ENCODE data around the gene HYOU1. TPM values are rescaled to one million over a fixed set of nuclear protein-coding genes. Genes with fewer than 3 reads are reported as not detected.
A peak's percentile ranks its signal among the peaks of the same experiment; 100 is the strongest.

The HYOU1 gene
- total and polyA plus RNA-seq, 2 of the 8 experiments (the other 6 are each of a cell fraction or from before 2014, with no cell fraction given) = 239 to 295 TPM

- Histone ChIP-seq H3K4me3 (ENCODE audit: extremely low read depth in 1 of 4, insufficient read depth in 2 of 4, low read depth in 3 of 4, low read length in 4 of 4) (peak overlapping the region; percentile 76 to 98 (median 89)), H4K8ac (ENCODE audit: extremely low read depth, insufficient read depth, low read length) (peak overlapping the region; percentile 95; the same call in 1 of the 2 replicates), H4K91ac (replicated peaks; ENCODE audit: insufficient read length, low read length) (no peak overlapping the region), H3K56ac (replicated peaks; ENCODE audit: insufficient read length, low read depth, low read length) (peak overlapping the region; percentile 92), H3K18ac (ENCODE audit: extremely low read depth, low read length) (peak overlapping the region; percentile 99), H3K27me3 (replicated peaks in 1 of 4; ENCODE audit: control insufficient read depth in 3 of 4, extremely low read depth in 1 of 4, insufficient read depth in 3 of 4, low read length in 3 of 4) (no peaks in the 10 kb centered on the region), H3K4me2 (ENCODE audit: insufficient read depth in 1 of 2, low read depth in 2 of 2, low read length in 2 of 2) (peak overlapping the region; percentile 79 to 82), H4K20me1 (replicated peaks in 1 of 2; ENCODE audit: control insufficient read depth in 1 of 2, insufficient read depth in 2 of 2, low read length in 2 of 2) (peaks cover 3 to 23% of the 10 kb centered on the region in 2 experiments), H2BK15ac (ENCODE audit: low read length) (no peak overlapping the region), H3K27ac (ENCODE audit: low read depth, low read length) (peak overlapping the region; percentile 82), H3K4me1 (replicated peaks in 1 of 4; ENCODE audit: control insufficient read depth in 3 of 4, insufficient read depth in 4 of 4, low read length in 3 of 4) (peaks cover 0 to 8% (median 3%) of the 10 kb centered on the region in 4 experiments; a peak in 5 of 7 replicates), H3K79me1 (ENCODE audit: low read depth, low read length) (peaks cover 14% of the 10 kb centered on the region), H3K9me3 (ENCODE audit: insufficient read depth in 2 of 2, low read depth in 1 of 2, low read length in 1 of 2) (no peaks in the 10 kb centered on the region; a peak in 1 of 4 replicates), H2BK120ac (replicated peaks; ENCODE audit: low read depth, low read length) (no peak overlapping the region), H2BK5ac (ENCODE audit: low read depth, low read length) (peak overlapping the region; percentile 96), H2AFZ (ENCODE audit: low read length) (no peak overlapping the region; the same call in 1 of the 2 replicates), H2AK5ac (ENCODE audit: low read depth, low read length) (no peak overlapping the region), H3K9ac (replicated peaks in 1 of 4; ENCODE audit: extremely low read depth in 1 of 4, low read depth in 3 of 4, low read length in 3 of 4) (peak overlapping the region; percentile 84 to 97 (median 90)), H2BK12ac (ENCODE audit: low read depth, low read length) (no peak overlapping the region), H3K36me3 (ENCODE audit: control insufficient read depth in 2 of 4, insufficient read depth in 4 of 4, low read length in 3 of 4) (peaks cover 31 to 41% (median 38%) of the 10 kb centered on the region in 4 experiments), H3K23me2 (ENCODE audit: low read depth, low read length) (peaks cover 4% of the 10 kb centered on the region), H4K5ac (ENCODE audit: insufficient read length, low read depth, low read length) (peak overlapping the region; percentile 63), H3K14ac (ENCODE audit: insufficient read length) (no peak overlapping the region), H3K79me2 (ENCODE audit: control insufficient read depth in 1 of 2, insufficient read depth in 2 of 2, low read length in 2 of 2) (peaks cover 8 to 21% of the 10 kb centered on the region in 2 experiments; a peak in 3 of 4 replicates), H3K23ac (ENCODE audit: insufficient read length) (no peak overlapping the region), H2BK20ac (ENCODE audit: low read length) (no peak overlapping the region), H3K4ac (replicated peaks; ENCODE audit: insufficient read length, low read depth, low read length) (no peak overlapping the region)
- FAIRE-seq (no peak), DNase-seq (ENCODE audit: low read depth in 1 of 2, low spot score in 2 of 2) (peak in 1 of 2 experiments; percentile 84)
- WGBS, 2 experiments (ENCODE audit: extremely low coverage in 1 of 2, insufficient coverage in 1 of 2, insufficient read length in 1 of 2, insufficient replicate concordance in 2 of 2, low coverage in 1 of 2, low lambda C conversion rate in 2 of 2, missing lambda C conversion rate in 1 of 2) = 4% methylated on average over 23 of the region's 48 CpGs; no CpG with 5 or more reads in 1 of the 2 experiments
- ChIA-PET POLR2A (ENCODE audit: partially characterized antibody) (interaction anchor here (0.6 to 5.1 kb wide), 21 partner anchors 8 to 268 kb away, joined by 3 to 56 read pairs (median 6); partner anchors contain the start of genes C2CD2L, HMBS, RPS25 and SLC37A4), CTCF (ENCODE audit: partially characterized antibody) (interaction anchor here (0.7 to 2.0 kb wide), 16 partner anchors 9 to 282 kb away, joined by 3 to 9 read pairs (median 3); partner anchors contain the start of genes HMBS, SLC37A4 and VPS11)
- TF ChIP-seq KDM4A (IDR thresholded peaks at IDR 0.05; ENCODE audit: low read depth, low read length, severe bottlenecking) = peak; percentile 91
- no peak for TF ChIP-seq MAFK (IDR thresholded peaks at IDR 0.05; ENCODE audit: low read depth, low read length)
- TF ChIP-seq POU5F1 (IDR thresholded peaks at IDR 0.05; ENCODE audit: low read depth, low read length) = no peak
- TF ChIP-seq USF2 (IDR thresholded peaks at IDR 0.05; ENCODE audit: low read length) = no peak
- no peak for TF ChIP-seq BRCA1 (IDR thresholded peaks at IDR 0.05; ENCODE audit: low read depth, low read length)
- TF ChIP-seq SIN3A (conservative IDR thresholded peaks at IDR 0.05 in 1 of 2, IDR thresholded peaks at IDR 0.05 in 1 of 2; ENCODE audit: low read depth in 1 of 2, low read length in 2 of 2) = peak; percentile 69 to 81; a peak in 3 of 4 replicates
- TF ChIP-seq RBBP5 (IDR thresholded peaks at IDR 0.05; ENCODE audit: borderline replicate concordance, low read depth, low read length) = peak; percentile 85; the same call in 1 of the 2 replicates
- TF ChIP-seq HDAC2 (IDR thresholded peaks at IDR 0.05; ENCODE audit: borderline replicate concordance in 1 of 2, low read depth in 2 of 2, low read length in 2 of 2) = peak in 1 of 2 experiments; percentile 61; a peak in 2 of 4 replicates
- 0 out of 2 replicates have a peak, but pooled peaks have one; percentile 65 for TF ChIP-seq MAX (IDR thresholded peaks at IDR 0.05)
- TF ChIP-seq CREB1 (IDR thresholded peaks at IDR 0.05) = 0 out of 2 replicates have a peak, but pooled peaks have one; percentile 19
These were observed 495 bp downstream of the HYOU1 start for GRCh38 chr11:119056421-119056999.

Data from H1 (cell line).